GM12878 (cell line): ENCODE results near the gene CERK. TPM values are rescaled to one million over a fixed set of nuclear protein-coding genes. Genes with fewer than 3 reads are reported as not detected.

Experiments used
- BHLHE40 ChIP-seq, 2 experiments: fragments of 450-650 bp in 1 of 2; IDR thresholded peaks; 2 replicates each; pipeline ENCODE4 v1.6.1; 2011 to 2017; ENCODE audit warnings: low read depth in 2 of 2, borderline replicate concordance in 1 of 2, improper control_type of control experiment in 1 of 2, low read length in 1 of 2, mild to moderate bottlenecking in 1 of 2
- CHD1 ChIP-seq: IDR thresholded peaks from 2 replicates; pipeline ENCODE4 v1.6.1; 2012; ENCODE audit warnings: low read depth, low read length, improper control_type of control experiment
- EGR1 ChIP-seq, 2 experiments: IDR thresholded peaks; 1 replicate in 1 of 2; 2 replicates in 1 of 2; pipeline ENCODE4 v1.6.1; 2011 to 2012; ENCODE audit warnings: low read depth in 2 of 2, low read length in 2 of 2, borderline replicate concordance in 1 of 2, mild to moderate bottlenecking in 1 of 2, moderate library complexity in 1 of 2
- MEF2B ChIP-seq: fragments of 450-650 bp; IDR thresholded peaks from 2 replicates; pipeline ENCODE4 v1.6.1; 2018; ENCODE audit warnings: mild to moderate bottlenecking, moderate library complexity; ENCODE audit not compliant: partially characterized antibody, poor library complexity, severe bottlenecking
- ZNF622 ChIP-seq: fragments of 450-650 bp; IDR thresholded peaks from 2 replicates; pipeline ENCODE4 v1.6.1; 2017; ENCODE audit warnings: mild to moderate bottlenecking, inconsistent platforms
- polyA plus RNA-seq, 11 experiments: library from polyadenylated mRNA; depleted of rRNA in 4 of 11; unstranded in 6 of 11; stranded (reverse) in 5 of 11; fragments of >200 nt; fragmentation: Nextera tagmentation in 4 of 11; fragmentation: Illumina TruSeq in 1 of 11; extraction: Ambion mirVana in 4 of 11; extraction: Trizol in 1 of 11; gene quantifications; 1 replicate in 1 of 11; 2 replicates in 10 of 11; pipeline versions ENCODE4 v1.2.1 to v1.2.3, GENCODE V29; 2011 to 2016; ENCODE audit warnings: inconsistent platforms in 2 of 11, missing spikeins in 2 of 11, low read depth in 1 of 11
- total RNA-seq, 4 experiments: library from RNA; depleted of rRNA in 3 of 4; stranded (reverse); fragments of >200 nt in 3 of 4; fragmentation: Illumina TruSeq in 1 of 4; extraction: Trizol in 1 of 4; gene quantifications; 2 replicates each; pipeline versions ENCODE4 v1.2.1 to v1.2.3, GENCODE V29; 2013 to 2021
- TF ChIP-seq, protein P1 (sequence below): fragments of 450-650 bp; IDR thresholded peaks from 2 replicates; pipeline ENCODE4 v1.6.1; 2017; ENCODE audit warnings: mild to moderate bottlenecking, moderate library complexity
- TF ChIP-seq, protein P2 (sequence below): fragments of 150-350 bp; IDR thresholded peaks from 2 replicates; pipeline ENCODE4 v1.6.1; 2014; ENCODE audit warnings: mild to moderate bottlenecking, low read depth, low read length

The CERK gene
- total and polyA plus RNA-seq, 10 of the 15 experiments (the other 5 are each of a cell fraction or from before 2014, with no cell fraction given) = 4.0 to 41.1 (median 30.2) TPM

DNA sequence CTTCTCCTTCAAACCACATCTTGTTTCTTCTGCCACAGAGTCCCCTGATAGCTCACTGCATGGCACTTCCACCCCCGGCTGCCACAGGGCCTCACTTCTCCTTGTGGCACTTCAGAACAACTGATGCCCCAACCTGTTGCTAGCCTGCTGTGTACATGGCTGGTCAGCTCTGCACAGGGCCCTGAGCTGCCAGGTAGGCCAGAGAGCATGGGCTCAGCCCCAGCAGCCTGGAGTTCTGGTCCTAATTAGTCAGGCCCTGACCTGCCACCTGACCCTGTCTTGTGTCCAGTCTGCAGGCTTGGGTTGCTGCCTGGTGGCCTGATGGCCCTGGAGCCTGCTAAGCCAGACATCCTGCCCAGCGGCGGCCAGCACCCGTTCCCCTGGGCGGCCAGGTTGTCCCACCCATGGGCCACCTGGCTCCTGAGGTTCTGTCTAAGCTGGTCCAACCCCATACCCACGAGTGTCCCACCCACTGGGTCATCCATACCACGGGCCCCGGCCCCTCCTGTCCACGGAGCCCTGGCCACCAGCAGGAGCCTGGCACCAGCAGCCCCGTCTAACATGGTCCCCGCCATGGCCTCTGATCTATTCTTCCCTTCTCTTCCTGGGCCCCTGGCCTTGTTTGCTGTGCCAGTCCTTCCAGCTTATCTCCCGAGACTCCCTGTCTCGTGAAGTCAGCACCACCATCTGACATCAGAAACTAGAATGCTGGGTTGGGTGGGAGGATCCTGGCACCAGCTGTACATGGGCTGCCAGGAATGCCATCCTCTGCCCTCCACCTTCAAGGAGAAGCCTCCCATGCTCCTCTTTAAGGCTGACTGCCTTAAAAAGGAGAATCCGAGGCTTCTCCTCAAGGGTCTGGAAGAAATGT, 3.1 kb upstream of the CERK start (continued):
- TF ChIP-seq EGR1 (IDR thresholded peaks at IDR 0.05; ENCODE audit: borderline replicate concordance in 1 of 2, low read depth in 2 of 2, low read length in 2 of 2) (no peak), BHLHE40 (IDR thresholded peaks at IDR 0.05; ENCODE audit: borderline replicate concordance in 1 of 2, low read depth in 2 of 2, low read length in 1 of 2) (no peak), CHD1 (no peak), ZNF622 (no peak), MEF2B (no peak)
- TF ChIP-seq, protein P1, sequence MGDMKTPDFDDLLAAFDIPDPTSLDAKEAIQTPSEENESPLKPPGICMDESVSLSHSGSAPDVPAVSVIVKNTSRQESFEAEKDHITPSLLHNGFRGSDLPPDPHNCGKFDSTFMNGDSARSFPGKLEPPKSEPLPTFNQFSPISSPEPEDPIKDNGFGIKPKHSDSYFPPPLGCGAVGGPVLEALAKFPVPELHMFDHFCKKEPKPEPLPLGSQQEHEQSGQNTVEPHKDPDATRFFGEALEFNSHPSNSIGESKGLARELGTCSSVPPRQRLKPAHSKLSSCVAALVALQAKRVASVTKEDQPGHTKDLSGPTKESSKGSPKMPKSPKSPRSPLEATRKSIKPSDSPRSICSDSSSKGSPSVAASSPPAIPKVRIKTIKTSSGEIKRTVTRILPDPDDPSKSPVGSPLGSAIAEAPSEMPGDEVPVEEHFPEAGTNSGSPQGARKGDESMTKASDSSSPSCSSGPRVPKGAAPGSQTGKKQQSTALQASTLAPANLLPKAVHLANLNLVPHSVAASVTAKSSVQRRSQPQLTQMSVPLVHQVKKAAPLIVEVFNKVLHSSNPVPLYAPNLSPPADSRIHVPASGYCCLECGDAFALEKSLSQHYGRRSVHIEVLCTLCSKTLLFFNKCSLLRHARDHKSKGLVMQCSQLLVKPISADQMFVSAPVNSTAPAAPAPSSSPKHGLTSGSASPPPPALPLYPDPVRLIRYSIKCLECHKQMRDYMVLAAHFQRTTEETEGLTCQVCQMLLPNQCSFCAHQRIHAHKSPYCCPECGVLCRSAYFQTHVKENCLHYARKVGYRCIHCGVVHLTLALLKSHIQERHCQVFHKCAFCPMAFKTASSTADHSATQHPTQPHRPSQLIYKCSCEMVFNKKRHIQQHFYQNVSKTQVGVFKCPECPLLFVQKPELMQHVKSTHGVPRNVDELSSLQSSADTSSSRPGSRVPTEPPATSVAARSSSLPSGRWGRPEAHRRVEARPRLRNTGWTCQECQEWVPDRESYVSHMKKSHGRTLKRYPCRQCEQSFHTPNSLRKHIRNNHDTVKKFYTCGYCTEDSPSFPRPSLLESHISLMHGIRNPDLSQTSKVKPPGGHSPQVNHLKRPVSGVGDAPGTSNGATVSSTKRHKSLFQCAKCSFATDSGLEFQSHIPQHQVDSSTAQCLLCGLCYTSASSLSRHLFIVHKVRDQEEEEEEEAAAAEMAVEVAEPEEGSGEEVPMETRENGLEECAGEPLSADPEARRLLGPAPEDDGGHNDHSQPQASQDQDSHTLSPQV = no peak
- TF ChIP-seq, protein P2, sequence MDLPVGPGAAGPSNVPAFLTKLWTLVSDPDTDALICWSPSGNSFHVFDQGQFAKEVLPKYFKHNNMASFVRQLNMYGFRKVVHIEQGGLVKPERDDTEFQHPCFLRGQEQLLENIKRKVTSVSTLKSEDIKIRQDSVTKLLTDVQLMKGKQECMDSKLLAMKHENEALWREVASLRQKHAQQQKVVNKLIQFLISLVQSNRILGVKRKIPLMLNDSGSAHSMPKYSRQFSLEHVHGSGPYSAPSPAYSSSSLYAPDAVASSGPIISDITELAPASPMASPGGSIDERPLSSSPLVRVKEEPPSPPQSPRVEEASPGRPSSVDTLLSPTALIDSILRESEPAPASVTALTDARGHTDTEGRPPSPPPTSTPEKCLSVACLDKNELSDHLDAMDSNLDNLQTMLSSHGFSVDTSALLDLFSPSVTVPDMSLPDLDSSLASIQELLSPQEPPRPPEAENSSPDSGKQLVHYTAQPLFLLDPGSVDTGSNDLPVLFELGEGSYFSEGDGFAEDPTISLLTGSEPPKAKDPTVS = no peak
- TF ChIP-seq, all 136 proteins: peak for 0
